Endothelial cell (in vitro differentiated cells): ENCODE data around the gene EPHA3. TPM values are rescaled to one million over a fixed set of nuclear protein-coding genes. Genes with fewer than 3 reads are reported as not detected.

Source experiments
- DNase-seq: peaks from one replicate; pipeline ENCODE4 v3.0.0; 2021; ENCODE audit warnings: low spot score
- H3K27ac Mint-ChIP-seq: one replicate; pipeline ENCODE4 v1.8.0; 2021; ENCODE audit warnings: mixed read lengths, inconsistent platforms; ENCODE audit not compliant: unreplicated experiment
- H3K27me3 Mint-ChIP-seq: one replicate; pipeline ENCODE4 v1.8.0; 2021; ENCODE audit warnings: mild to moderate bottlenecking, moderate library complexity, mixed read lengths, inconsistent platforms; ENCODE audit not compliant: unreplicated experiment
- H3K36me3 Mint-ChIP-seq: one replicate; pipeline ENCODE4 v1.8.0; 2021; ENCODE audit warnings: mild to moderate bottlenecking, low read depth, mixed read lengths, inconsistent platforms; ENCODE audit not compliant: unreplicated experiment
- H3K4me1 Mint-ChIP-seq: one replicate; pipeline ENCODE4 v1.8.0; 2021; ENCODE audit warnings: mild to moderate bottlenecking, mixed read lengths, inconsistent platforms; ENCODE audit not compliant: unreplicated experiment
- H3K4me3 Mint-ChIP-seq: one replicate; pipeline ENCODE4 v1.8.0; 2021; ENCODE audit warnings: mild to moderate bottlenecking, mixed read lengths, inconsistent platforms; ENCODE audit not compliant: unreplicated experiment
- H3K9me3 Mint-ChIP-seq: one replicate; pipeline ENCODE4 v1.8.0; 2021; ENCODE audit warnings: mixed read lengths, inconsistent platforms; ENCODE audit not compliant: unreplicated experiment
- total RNA-seq: library from RNA; stranded (reverse); fragmentation: NEBNext Ultra II Directional; extraction: Animal tissue kit (Norgen Biotek cat#: 25700); gene quantifications from one replicate; pipeline ENCODE4 v1.2.1, GENCODE V29; 2021; ENCODE audit not compliant: unreplicated experiment
- TF ChIP-seq, protein P1 (sequence below): fragments of 200-600 bp; sonication (generic); IDR thresholded peaks from one replicate; pipeline ENCODE4 v1.5.0; 2021; ENCODE audit warnings: antibody characterized with exemption; ENCODE audit not compliant: unreplicated experiment

Gene EPHA3
- total RNA-seq, 1 donor from 2014 or later = not detected

DNA sequence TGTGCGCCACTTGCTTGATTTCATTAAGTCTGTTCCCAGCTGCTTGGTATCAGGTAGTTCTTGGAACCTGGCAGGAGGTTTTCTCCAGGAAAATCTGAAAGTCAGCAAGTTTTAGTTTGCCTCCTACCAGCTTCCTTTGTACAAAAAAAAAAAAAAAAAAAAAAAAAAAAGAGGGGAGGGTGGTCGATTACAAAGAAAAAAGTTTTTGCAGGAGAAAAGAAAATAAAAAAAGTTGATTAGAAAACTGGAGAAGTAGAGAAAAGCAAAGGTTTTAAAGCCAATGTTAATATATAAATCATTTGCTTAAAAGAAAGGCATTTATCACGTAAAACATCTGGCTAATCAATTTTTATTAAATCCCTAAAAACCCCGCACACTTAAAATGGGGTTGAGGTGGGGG lies 5.9 kb downstream of the EPHA3 start:
- no peaks in the 10 kb centered on the region for H3K36me3 Mint-ChIP-seq
- DNase-seq = no peak
- H3K4me1 Mint-ChIP-seq = peaks cover 8% of the 10 kb centered on the region
- TF ChIP-seq, protein P1, sequence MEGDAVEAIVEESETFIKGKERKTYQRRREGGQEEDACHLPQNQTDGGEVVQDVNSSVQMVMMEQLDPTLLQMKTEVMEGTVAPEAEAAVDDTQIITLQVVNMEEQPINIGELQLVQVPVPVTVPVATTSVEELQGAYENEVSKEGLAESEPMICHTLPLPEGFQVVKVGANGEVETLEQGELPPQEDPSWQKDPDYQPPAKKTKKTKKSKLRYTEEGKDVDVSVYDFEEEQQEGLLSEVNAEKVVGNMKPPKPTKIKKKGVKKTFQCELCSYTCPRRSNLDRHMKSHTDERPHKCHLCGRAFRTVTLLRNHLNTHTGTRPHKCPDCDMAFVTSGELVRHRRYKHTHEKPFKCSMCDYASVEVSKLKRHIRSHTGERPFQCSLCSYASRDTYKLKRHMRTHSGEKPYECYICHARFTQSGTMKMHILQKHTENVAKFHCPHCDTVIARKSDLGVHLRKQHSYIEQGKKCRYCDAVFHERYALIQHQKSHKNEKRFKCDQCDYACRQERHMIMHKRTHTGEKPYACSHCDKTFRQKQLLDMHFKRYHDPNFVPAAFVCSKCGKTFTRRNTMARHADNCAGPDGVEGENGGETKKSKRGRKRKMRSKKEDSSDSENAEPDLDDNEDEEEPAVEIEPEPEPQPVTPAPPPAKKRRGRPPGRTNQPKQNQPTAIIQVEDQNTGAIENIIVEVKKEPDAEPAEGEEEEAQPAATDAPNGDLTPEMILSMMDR = no peak
- H3K4me3 Mint-ChIP-seq = no peak overlapping the region
- H3K27ac Mint-ChIP-seq = no peak overlapping the region
- peaks cover 5% of the 10 kb centered on the region for H3K27me3 Mint-ChIP-seq
- H3K9me3 Mint-ChIP-seq = no peaks in the 10 kb centered on the region

DNA sequence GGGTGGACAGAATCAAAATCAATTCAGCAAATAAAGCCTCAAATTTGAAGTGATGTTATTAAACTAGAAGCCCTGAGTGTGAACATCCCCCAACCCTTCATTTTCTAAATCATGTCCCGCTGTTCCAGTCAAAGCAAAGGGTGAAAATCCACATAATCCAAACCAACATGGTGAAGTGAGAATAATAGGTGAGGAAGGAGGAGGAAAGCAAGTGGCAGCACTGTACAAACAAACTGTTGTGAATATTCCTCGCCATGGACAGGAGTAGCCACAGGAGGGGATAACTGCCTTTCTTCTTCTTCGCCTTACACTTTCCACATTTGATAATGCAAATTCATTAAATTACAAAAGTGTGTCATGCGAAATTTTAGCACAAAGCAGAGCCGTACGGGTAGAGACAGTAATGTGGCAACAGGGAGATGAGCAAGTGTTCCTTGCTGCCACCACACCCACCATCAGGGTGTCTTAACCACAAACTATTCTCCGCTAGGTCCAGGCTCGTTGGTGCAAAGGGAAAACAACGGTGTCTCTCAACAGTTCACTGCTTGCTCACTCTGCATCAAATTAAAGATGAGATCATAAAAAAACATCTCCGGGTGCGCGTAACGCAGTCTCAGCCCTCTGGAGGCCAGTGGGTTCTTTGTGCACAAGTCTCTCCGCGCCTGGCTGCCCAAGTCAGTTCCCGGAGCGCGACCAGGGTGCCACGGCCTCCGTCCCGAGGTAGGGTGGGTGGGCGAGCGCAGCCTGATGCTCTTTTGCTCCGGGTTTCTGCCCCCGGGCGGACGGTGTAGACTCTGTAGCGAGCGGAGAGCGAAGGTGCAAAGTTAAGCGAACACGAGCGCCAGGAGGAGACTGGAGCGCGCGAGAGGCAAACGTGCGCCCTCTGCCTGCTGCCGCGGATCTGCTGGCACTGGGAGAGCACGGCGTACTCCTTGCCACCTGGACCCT lies 6.7 kb downstream of the EPHA3 start:
- TF ChIP-seq, protein P1 = peak; percentile 34
- Mint-ChIP-seq H3K4me3 (peak overlapping the region; percentile 87), H3K9me3 (no peaks in the 10 kb centered on the region), H3K27me3 (peaks cover 5% of the 10 kb centered on the region), H3K36me3 (no peaks in the 10 kb centered on the region), H3K4me1 (peaks cover 8% of the 10 kb centered on the region), H3K27ac (no peak overlapping the region)
- peak; percentile 79 for DNase-seq

GRCh38 chr3:89114841-89115223 lies 7.4 kb downstream of the EPHA3 start:
- Mint-ChIP-seq H3K36me3 (no peaks in the 10 kb centered on the region), H3K27me3 (peaks cover 5% of the 10 kb centered on the region), H3K4me1 (peaks cover 8% of the 10 kb centered on the region), H3K9me3 (no peaks in the 10 kb centered on the region), H3K4me3 (peak overlapping the region; percentile 87), H3K27ac (no peak overlapping the region)
- TF ChIP-seq, protein P1 = no peak
- DNase-seq = no peak

DNA sequence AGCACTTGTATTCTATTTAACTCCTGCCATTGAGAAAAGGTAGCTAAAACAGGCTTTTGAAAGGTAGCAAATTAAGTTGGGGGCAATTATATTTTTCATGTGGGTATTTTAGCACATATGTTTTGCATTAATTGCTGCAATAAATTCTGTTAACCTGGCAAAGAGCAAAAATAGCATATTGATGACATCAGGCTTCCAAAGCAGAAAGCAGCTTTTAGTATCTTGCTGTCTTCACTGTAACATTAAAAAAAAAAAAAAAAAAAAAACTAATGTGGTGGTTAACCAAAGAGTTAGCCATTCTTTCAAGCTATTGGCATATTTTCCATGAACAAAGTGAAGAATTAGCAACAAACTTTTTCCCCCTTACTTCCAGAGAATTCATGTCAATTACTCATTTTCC lies 9.1 kb downstream of the EPHA3 start:
- Mint-ChIP-seq H3K9me3 (no peaks in the 10 kb centered on the region), H3K27ac (no peak overlapping the region), H3K4me3 (no peak overlapping the region), H3K27me3 (peaks cover 5% of the 10 kb centered on the region), H3K36me3 (no peaks in the 10 kb centered on the region), H3K4me1 (peaks cover 8% of the 10 kb centered on the region)
- DNase-seq = no peak
- TF ChIP-seq, protein P1 = no peak

- Mint-ChIP-seq H3K27me3 (peaks cover 2% of the 10 kb centered on the region), H3K4me3 (no peak overlapping the region), H3K9me3 (no peaks in the 10 kb centered on the region), H3K36me3 (no peaks in the 10 kb centered on the region), H3K27ac (no peak overlapping the region), H3K4me1 (no peaks in the 10 kb centered on the region)
- TF ChIP-seq, protein P1 = no peak
- no peak for DNase-seq
These were observed 30.6 kb downstream of the EPHA3 start for GRCh38 chr3:89138048-89138447.
